NCI-H1417 (cell line): ENCODE results near the gene SUPT3H.
"Not testable (repeated sequence)": the region's sequence is repeated elsewhere in the genome, so short reads cannot be mapped to it uniquely, and the experiment has no call there.

Experiments used
- DNase-seq, 3 experiments: peaks; one replicate each; lab custom pipeline; 2025; lab: John Stamatoyannopoulos, UW

The SUPT3H gene

GRCh38 chr6:44954281-44954680, 423.5 kb downstream of the SUPT3H start:
- no peak for DNase-seq

GRCh38 chr6:44951253-44951747, 426.4 kb downstream of the SUPT3H start:
- DNase-seq, result no peak

- DNase-seq, result no peak
Measured at GRCh38 chr6:44949596-44950201, 428.0 kb downstream of the SUPT3H start.

DNA sequence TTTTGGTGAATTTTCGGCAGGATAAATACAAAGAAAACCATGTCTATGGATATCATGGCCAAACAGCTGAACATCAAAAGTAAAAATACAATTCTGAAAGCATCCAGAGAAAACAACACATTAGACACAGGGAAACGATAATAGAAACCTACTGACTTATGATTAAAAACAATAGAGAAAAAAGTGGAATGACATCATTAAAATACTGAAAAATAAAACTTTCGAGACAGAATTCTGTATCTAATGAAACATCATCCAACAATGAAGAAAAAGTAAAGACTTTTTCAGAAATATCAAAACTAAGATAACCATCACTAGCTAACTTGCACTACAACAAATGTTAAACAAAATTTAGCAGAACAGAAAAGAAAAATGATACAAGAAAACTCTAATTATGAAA, 434.2 kb downstream of the SUPT3H start:
- DNase-seq, result no peak

DNA sequence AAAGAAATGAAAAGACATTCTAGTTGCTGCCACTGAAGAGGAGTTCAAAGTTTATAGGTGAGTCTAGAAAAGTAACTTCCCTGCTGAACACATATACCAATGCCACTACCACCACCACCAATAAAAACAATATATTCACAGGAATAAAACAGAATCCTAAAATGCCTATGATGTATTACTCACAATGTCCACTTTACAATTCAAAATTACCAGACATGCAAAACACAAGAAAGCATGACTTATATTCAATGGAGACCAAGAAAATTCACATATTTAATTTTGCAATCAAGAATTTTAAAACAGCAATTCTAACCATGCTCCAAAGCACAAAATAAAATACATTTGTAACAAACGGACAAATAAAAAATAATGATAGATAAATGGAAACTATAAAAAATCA, 434.9 kb downstream of the SUPT3H start:
- DNase-seq, result no peak

DNA sequence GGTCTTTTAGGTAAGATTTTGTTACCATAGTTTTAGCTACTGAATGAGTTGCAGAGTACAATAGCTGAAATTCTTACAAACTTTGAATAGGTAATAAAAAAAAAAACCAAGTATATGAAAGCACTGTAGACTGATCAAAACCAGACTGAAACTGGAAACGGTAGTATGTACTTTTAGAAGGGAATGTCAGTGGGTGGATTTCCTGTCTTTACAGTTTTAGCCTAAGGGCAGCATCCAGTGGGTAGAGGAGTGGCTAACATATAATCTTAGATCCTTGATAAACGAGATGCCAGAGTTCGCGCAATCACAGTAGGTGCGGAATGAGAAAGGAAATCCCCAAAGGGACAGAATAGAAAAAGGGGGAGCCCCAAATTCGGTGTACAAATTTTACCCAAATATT, 435.5 kb downstream of the SUPT3H start:
- no peak for DNase-seq

- DNase-seq, result no peak
Measured at GRCh38 chr6:44940367-44940766, 437.4 kb downstream of the SUPT3H start.

DNA sequence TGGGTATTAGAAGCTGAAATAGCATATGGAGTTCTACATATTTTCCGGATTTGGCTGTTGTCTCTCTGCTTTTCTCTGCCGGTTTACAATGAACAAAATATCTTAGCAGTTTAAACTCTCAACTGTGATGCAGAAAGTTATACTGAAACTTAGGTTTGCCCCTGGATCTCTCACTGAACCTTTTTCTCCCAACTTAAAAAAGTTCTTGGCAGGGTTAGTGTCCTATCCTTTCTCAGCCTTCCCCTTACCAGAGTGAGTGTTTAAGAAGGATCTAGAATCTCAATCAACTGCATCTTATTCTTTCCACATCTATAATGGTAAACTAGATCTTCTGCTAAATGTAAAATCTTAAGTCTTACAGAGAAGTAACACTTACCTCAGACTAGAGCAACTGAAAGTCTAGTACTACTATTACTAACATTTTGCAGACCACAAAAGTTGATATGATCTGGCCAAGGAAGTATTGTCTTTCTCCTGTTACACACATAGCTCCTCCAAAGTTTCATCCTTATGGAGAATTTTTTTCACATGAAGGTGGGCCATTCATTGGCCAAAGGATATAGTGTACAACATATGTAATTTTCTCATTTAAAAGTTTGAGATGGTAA, 441.9 kb downstream of the SUPT3H start:
- no peak for DNase-seq

DNA sequence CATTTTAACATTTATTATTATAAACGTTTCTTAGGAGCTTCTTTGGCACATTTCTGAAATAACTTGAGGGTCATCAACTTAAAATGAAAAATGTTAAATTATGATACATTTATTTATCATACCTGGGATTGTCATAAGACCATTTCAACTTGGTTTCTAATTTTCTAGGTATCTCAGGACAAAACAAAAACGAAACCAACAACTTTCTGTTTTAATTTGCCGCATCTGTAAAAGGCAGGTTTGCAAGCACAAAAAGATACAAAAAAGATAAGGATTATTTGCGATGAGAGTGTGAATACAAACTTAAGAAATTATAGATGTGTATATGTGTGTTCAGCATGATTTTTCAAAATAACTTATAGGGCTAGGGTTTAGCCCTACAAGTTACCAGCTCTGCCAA, 444.6 kb downstream of the SUPT3H start:
- no peak for DNase-seq

GRCh38 chr6:44932651-44933091, 445.1 kb downstream of the SUPT3H start:
- DNase-seq, result no peak

- DNase-seq, result no peak
Measured at GRCh38 chr6:44931385-44931784, 446.3 kb downstream of the SUPT3H start.

GRCh38 chr6:44926556-44926955, 451.2 kb downstream of the SUPT3H start:
- DNase-seq, result peak in 1 of 3 experiments; percentile 31

GRCh38 chr6:44925100-44925739, 452.5 kb downstream of the SUPT3H start:
- DNase-seq, result peak; percentile 10 to 92 (median 66)

DNA sequence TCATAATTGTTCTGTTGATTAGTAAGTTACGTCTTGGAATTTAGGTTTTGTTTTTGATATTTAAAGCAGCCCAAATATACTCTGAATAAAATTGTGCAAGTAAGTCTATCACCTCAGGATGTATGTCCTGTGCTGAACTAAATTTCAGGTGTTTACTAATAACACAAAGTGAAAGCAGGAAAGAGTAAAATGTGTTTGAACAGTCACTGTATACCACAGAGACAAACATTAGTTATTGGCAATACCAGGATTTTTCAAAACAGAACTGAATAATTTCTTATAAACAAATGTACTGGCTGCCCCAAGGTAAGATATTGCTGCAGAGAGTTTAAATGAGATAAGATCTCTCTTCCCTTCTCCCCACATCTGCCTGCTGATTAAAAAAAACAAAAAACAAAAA, 454.3 kb downstream of the SUPT3H start:
- DNase-seq, result no peak

GRCh38 chr6:44921798-44922197, 455.9 kb downstream of the SUPT3H start:
- peak in 1 of 3 experiments; percentile 33 for DNase-seq

DNA sequence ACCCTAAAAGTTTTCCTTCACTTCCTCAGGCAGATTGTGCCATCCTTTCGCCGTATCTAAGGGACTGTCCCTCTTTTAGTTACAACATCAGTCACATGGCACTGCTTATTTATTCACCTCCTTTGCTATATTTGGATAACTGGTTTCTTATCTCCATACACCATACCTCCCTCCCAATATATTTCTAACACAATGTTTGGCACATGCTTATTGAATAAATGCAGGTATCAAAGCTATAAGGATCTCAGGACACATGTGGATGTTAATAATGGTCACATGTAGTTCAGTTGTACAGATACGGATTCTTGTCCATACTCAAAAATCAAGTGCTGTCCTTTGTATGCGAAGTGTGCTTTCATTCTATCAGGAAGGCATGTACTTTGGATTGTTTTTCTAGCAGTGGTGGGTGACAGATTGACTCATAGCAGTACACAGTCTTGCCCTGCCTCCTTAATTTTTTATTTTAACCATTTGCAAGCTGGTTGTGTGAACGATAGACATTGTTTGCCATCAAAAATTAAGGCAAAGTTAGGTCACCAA, 456.7 kb downstream of the SUPT3H start:
- DNase-seq, result no peak

- DNase-seq, result no peak
Measured at GRCh38 chr6:44918671-44919296, 458.9 kb downstream of the SUPT3H start.

GRCh38 chr6:44917430-44917829, 460.3 kb downstream of the SUPT3H start:
- DNase-seq, result no peak

GRCh38 chr6:44915111-44915510, 462.6 kb downstream of the SUPT3H start:
- DNase-seq, result no peak

DNA sequence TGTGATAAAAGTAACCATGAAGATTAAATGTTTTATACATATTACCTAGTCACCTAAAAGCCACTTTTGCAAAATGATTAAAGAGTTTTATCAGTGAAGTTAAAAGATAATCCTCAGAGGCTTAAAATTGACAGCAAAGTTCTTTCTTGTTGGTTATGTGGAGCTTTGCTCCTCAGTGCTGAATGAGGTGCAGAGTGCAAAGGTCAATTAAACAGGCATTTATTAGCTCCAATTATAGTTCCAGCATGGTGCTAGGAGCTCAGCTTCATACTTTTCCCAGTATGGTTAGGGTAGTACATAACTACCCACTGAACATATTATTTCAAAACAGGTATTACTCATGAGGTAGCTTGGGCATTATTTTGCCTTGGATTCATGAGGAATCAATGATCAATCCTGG, 463.6 kb downstream of the SUPT3H start:
- no peak for DNase-seq

DNA sequence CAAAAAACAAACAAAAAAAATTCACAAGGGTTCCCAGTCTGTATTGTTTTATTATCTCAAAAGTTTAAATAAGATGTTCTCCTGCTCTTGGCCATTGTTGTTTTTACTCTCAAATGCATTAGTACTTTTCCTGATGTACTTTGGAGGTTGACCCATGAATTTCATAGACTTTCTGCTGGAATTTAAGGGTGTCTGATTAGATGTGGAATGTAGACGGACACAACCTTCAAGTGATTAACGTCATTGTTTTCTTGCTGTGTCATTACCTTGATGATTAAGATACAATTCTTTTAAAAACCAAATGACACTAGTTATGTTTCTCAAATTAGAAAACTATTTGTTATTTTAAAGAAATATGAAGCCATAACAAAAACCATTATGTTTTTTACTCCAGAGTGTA, 471.0 kb downstream of the SUPT3H start:
- DNase-seq, result no peak

GRCh38 chr6:44900358-44900757, 477.4 kb downstream of the SUPT3H start:
- not testable (repeated sequence) for DNase-seq
